22Rv1 (cell line): ENCODE results near the gene TEX55.

ENCODE experiments used
- CTCF ChIP-seq: fragments of 450-650 bp; IDR thresholded peaks from 2 replicates; pipeline ENCODE4 v1.5.1; 2017; ENCODE audit warnings: mild to moderate bottlenecking
- ZFX ChIP-seq: fragments of 450-650 bp; IDR thresholded peaks from 2 replicates; pipeline ENCODE4 v1.6.1; 2017; ENCODE audit warnings: antibody characterized with exemption, borderline replicate concordance

GRCh38 chr3:119149484-119149883, 3.5 kb downstream of the TEX55 start:
- TF ChIP-seq CTCF = no peak
- no peak for TF ChIP-seq ZFX
